ENCODE measurements around the gene CENPU.

GRCh38 chr4:184764601-184765000 lies 30.7 kb upstream of the CENPU start:
- TF ChIP-seq CTCF (IDR thresholded peaks at IDR 0.05), result no peak
- TF ChIP-seq ZFX (IDR thresholded peaks at IDR 0.05; ENCODE audit: borderline replicate concordance), result no peak
